CD4-positive, alpha-beta T cell treated with Interleukin-6 for 4 hours (primary cell): ENCODE data around the gene TGFB2.

Source experiments
- DNase-seq: peaks from one replicate; pipeline ENCODE4 v3.0.0-alpha.2; 2020; ENCODE audit warnings: mixed read lengths

The TGFB2 gene

GRCh38 chr1:218363141-218363540 is 18.0 kb downstream of the TGFB2 start:
- DNase-seq = no peak

GRCh38 chr1:218364028-218364710 is 19.0 kb downstream of the TGFB2 start:
- no peak for DNase-seq

GRCh38 chr1:218365226-218365999 is 20.3 kb downstream of the TGFB2 start:
- DNase-seq = no peak

GRCh38 chr1:218366322-218367052 is 21.4 kb downstream of the TGFB2 start:
- DNase-seq = no peak

GRCh38 chr1:218367118-218367517 is 22.0 kb downstream of the TGFB2 start:
- DNase-seq = no peak

GRCh38 chr1:218368686-218369085 is 23.6 kb downstream of the TGFB2 start:
- DNase-seq = no peak

- no peak for DNase-seq
These were observed 24.8 kb downstream of the TGFB2 start for GRCh38 chr1:218369688-218370511.

- no peak for DNase-seq
These were observed 27.0 kb downstream of the TGFB2 start for GRCh38 chr1:218371927-218372672.

GRCh38 chr1:218374401-218375353 is 29.5 kb downstream of the TGFB2 start:
- no peak for DNase-seq

GRCh38 chr1:218376722-218377121 is 31.6 kb downstream of the TGFB2 start:
- DNase-seq = no peak

GRCh38 chr1:218377143-218377660 is 32.1 kb downstream of the TGFB2 start:
- DNase-seq = peak; percentile 36

GRCh38 chr1:218380125-218380977 is 35.2 kb downstream of the TGFB2 start:
- no peak for DNase-seq

- DNase-seq = no peak
These were observed 37.1 kb downstream of the TGFB2 start for GRCh38 chr1:218382261-218382660.

GRCh38 chr1:218383051-218383450 is 37.9 kb downstream of the TGFB2 start:
- DNase-seq = no peak

- DNase-seq = no peak
These were observed 38.5 kb downstream of the TGFB2 start for GRCh38 chr1:218383681-218384080.

GRCh38 chr1:218384581-218384993 is 39.5 kb downstream of the TGFB2 start:
- DNase-seq = no peak

- no peak for DNase-seq
These were observed 43.5 kb downstream of the TGFB2 start for GRCh38 chr1:218388591-218388990.

- no peak for DNase-seq
These were observed 45.5 kb downstream of the TGFB2 start for GRCh38 chr1:218390618-218391017.

- no peak for DNase-seq
These were observed 47.6 kb downstream of the TGFB2 start for GRCh38 chr1:218392780-218393179.

- DNase-seq = no peak
These were observed 49.3 kb downstream of the TGFB2 start for GRCh38 chr1:218394416-218394815.
